LNCAP (cell line): ENCODE data around the gene BRAT1.

Experiments
- TF ChIP-seq, protein P1 (sequence below): fragments of 450-650 bp; IDR thresholded peaks from 2 replicates; pipeline ENCODE4 v1.5.1; 2017; ENCODE audit warnings: mild to moderate bottlenecking

Gene BRAT1

DNA sequence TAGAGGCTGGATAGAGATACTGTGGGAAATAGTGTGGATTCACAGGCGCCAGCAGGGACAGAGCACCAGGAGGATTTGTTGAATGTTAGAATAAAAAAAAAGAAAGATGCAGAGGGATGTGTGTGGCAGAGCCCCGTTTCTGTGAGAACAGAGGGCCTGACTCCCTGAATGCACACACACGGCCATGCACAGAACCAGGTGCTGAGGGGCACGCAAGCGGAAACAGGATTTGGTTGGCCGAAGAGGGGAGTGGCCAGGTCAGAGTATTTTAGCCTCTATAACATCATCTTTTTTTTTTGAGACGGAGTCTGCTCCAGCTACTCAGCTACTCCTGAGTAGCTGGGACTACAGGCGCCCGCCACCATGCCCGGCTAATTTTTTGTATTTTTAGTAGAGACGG lies 25.3 kb upstream of the BRAT1 start:
- TF ChIP-seq, protein P1, sequence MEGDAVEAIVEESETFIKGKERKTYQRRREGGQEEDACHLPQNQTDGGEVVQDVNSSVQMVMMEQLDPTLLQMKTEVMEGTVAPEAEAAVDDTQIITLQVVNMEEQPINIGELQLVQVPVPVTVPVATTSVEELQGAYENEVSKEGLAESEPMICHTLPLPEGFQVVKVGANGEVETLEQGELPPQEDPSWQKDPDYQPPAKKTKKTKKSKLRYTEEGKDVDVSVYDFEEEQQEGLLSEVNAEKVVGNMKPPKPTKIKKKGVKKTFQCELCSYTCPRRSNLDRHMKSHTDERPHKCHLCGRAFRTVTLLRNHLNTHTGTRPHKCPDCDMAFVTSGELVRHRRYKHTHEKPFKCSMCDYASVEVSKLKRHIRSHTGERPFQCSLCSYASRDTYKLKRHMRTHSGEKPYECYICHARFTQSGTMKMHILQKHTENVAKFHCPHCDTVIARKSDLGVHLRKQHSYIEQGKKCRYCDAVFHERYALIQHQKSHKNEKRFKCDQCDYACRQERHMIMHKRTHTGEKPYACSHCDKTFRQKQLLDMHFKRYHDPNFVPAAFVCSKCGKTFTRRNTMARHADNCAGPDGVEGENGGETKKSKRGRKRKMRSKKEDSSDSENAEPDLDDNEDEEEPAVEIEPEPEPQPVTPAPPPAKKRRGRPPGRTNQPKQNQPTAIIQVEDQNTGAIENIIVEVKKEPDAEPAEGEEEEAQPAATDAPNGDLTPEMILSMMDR, result no peak

- TF ChIP-seq, protein P1, result no peak
Measured at GRCh38 chr7:2577914-2578680, 22.8 kb upstream of the BRAT1 start.

DNA sequence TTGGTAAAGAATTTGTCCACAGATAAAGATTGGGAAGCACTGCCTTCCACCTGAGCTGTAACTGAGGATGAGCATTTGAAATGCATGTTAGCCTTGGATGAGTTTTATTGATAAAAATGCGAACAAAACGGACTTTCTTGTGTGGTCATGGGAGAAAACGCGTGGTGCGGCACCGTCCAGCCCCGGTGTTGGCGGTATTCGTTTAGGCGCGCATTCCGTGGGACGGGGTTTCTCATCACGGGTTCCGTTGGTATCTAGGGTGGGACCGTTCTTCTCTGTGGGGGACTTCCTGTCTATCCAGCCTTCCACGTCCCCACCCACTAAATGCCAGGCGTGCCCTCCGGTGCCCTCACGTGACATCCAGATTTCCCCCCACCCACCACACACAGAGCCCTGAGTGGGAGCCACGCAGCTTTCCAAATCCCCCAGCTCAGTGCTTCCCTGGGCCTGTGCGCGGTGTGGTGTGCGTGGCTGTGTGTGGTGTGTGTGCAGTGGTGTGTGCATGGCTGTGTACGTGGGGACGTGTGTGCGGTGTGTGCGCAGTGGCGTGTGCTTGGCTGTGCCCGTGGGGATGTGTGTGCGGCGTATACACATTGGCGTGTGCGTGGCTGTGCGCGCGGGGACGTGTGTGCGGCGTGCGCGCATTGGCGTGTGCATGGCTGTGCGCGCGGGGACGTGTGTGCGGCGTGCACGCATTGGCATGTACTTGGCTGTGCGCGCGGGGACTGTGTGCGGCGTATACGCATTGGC lies 21.6 kb upstream of the BRAT1 start:
- TF ChIP-seq, protein P1, result no peak

- TF ChIP-seq, protein P1, result no peak
Measured at GRCh38 chr7:2575733-2576340, 20.5 kb upstream of the BRAT1 start.

DNA sequence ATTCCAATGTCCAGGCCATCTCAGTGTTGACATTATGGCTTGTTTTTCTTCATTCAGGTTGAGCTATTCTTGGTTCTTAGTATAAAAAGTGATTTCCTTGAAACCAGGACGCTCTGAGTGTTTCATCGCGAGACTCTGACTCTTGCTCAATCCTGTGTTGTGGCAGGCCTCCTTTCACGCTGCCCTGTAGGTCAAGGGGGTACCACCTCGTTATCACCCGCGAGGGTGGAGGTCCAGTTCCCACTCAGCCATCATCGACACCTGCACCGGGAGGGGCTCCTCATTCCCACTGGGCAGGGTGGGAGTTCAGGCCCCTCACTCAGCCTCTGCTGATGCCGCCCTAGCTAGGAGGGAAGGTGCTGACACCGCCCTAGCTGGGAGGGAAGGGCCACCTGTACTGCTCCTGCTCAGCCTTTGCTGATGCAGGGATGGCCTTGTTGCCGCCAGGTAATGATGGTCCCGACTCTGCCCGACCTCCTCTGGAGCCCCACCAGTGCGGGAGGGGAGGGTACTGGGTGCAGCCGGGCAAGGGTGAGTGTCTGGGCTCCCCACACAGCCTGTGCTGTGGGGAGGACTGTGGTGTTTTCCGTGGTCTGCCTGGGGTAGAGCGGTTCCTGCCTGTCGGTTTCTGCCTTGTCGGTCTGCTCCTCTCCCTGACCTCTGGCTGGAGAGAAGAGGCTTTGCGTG lies 19.9 kb upstream of the BRAT1 start:
- TF ChIP-seq, protein P1, result no peak

- TF ChIP-seq, protein P1, result no peak
Measured at GRCh38 chr7:2573761-2574160, 18.4 kb upstream of the BRAT1 start.

DNA sequence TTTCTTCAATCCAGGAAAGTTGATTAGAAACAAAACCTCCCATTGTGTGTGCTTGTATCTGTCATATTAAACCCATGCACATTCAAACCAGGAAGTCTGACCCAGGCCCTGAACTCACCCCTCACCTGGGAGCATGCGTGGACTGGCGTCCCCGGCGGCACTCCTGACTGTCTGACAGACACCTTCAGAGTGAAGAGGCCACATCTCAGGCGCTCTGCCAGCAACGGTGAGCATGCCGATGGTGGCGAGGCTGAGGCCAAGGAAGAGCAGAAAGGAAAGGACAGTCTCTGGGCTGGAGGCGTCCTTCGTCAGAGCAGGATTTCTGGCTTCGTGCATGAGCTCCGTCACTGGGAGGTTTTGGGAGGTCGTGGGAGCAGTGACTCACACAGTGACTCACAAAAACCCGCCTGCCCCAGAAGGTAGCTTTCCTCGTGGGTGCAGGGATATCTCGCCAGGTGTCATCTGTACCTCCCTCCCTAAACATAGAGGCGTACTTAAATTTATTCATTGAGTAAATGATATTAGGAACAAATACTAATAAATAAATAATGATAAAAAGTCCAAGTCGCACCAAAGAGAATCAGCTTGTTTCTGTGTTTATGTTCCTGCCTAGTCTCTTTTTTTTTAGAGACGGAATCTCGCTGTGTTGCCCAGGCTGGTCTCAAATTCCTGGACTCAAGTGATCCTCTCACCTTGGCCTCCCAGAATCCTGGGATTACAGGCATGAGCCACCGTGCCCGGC lies 16.9 kb upstream of the BRAT1 start:
- TF ChIP-seq, protein P1, result no peak
